HG02610 (cell line): Measurements from ENCODE around the gene DLGAP4.
"Not testable (repeated sequence)": the region's sequence is repeated elsewhere in the genome, so short reads cannot be mapped to it uniquely, and the experiment has no call there.

Experiments used
- ATAC-seq: cut with Tn5 transposase; IDR thresholded peaks from one replicate; pipeline ENCODE4 v1.9.1; 2021; ENCODE audit warnings: mild to moderate bottlenecking, moderate library complexity; ENCODE audit not compliant: unreplicated experiment

DLGAP4 gene

DNA sequence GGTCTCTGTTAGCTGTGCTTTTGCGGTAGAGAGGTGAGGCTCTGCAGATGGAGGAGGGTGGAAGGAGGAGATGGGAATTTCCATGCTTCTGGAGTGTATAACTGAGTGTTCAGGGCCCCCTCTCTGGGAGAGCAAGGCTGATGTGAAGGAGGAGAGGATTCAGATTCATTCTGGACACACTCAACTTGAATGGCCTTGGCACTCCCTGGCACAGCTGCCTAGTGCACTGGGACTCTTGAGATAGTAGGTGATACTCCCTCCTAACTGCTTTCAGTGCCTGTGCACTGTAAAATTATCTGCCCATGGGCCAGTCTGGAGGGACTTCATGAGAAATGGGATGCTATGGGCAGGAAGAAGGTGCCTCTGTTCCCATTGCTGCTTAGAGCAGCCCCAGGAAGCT lies 180.9 kb downstream of the DLGAP4 start:
- no peak for ATAC-seq

DNA sequence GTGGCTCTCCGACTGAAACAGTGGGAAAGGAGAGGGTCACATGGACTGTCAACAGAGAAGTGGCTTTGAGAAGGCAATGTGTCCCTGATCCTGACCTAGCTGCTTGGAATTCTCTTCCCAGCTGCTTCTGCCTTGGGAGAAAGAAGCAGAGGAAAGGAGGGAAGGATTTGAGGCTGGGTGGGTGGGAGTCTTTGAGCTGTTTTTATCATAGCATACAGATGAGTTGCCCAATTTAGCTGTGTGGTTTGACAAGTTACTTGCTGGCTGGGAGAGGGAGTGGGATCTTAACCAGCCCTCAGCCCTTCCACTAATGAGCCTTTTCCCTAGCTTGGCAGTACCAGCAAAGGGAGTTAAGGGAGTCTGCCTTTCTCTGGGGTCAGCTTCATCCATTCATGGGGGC lies 184.1 kb downstream of the DLGAP4 start:
- no peak for ATAC-seq

DNA sequence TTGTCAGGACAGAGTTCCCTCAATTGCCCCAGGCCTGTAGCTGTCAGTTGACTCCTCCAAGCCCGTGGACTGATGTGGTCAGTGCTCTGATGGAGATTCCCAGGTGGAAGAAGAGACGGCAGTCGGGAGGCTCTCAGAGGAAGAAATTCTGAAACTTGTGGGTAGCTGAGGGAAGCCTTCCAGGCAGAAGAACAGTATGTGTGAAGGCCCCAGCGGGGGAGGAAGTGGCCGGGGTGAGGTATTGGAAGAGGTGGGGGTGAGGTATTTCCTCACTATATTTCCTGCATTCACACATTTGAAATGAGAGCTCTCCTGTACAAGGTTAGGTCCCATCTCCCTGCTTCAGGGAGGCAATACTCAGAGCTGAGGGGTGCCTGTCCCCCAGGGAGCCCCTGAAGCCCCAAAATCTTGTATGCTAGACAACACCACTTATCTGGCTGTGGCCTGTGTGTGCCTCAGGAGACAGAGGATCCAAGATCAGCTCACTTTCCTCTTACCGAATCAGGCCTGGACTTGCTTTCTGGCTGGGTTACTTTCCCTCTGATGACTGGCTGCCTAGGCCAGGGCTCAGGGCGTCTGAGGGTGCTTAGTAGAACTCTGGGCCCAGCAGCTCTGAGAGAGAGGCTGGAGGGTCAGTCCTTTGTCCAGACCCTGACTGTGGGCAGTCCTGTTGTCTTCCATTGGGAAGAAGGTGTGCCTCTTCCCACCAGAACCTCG lies 185.9 kb downstream of the DLGAP4 start:
- ATAC-seq = peak; percentile 59

DNA sequence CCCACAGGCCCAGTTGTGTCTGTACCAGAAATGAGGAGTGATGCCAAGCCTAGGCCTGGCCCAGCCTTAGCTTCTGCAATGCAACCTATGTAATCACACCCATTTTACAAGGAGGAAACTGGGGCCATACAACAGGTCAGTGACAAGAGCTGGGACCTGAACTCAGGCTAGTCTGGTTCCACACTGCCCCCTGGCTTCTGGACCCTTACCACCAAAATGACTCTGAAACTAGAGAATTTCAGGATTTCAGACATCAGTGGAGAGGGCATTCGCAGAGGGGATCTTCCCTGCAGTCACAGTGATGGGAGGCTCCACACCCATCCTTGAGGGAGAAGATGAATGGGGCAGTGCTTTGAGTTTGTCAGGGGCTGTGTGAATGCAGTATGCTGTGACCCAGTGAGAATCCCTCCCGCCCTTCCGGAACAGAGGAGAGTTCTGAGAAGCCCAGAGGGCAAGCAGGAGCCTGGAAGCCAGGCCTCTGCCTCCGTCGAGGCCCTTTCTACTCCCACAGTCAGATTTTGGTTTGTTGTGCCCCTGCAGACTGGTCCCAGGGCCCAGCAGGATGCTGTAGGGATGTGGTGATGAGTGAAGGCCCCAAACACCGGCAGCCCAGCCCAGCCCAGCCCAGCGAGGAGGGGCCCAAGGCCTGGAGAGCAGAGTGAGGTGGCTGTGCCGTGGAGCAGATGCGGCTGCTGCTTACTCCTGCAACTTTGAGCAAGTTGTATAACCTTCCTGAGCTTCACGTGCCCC lies 187.1 kb downstream of the DLGAP4 start:
- no peak for ATAC-seq

DNA sequence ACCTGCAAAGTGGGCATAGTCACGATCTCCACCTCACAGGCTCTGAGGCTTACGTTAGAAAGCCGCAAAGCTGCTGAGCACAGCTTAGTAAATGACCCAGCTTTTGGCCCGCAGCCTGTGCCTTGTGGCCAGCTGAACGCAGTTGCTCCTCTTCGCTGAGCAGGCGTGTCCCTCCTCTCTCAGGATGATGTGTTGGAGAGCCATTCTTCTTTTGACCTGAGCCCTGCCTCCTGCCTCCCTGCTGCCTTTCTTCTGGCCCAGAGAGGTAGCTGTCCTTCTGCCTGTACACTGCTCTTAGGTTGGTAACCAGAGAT lies 187.6 kb downstream of the DLGAP4 start:
- ATAC-seq = no peak

DNA sequence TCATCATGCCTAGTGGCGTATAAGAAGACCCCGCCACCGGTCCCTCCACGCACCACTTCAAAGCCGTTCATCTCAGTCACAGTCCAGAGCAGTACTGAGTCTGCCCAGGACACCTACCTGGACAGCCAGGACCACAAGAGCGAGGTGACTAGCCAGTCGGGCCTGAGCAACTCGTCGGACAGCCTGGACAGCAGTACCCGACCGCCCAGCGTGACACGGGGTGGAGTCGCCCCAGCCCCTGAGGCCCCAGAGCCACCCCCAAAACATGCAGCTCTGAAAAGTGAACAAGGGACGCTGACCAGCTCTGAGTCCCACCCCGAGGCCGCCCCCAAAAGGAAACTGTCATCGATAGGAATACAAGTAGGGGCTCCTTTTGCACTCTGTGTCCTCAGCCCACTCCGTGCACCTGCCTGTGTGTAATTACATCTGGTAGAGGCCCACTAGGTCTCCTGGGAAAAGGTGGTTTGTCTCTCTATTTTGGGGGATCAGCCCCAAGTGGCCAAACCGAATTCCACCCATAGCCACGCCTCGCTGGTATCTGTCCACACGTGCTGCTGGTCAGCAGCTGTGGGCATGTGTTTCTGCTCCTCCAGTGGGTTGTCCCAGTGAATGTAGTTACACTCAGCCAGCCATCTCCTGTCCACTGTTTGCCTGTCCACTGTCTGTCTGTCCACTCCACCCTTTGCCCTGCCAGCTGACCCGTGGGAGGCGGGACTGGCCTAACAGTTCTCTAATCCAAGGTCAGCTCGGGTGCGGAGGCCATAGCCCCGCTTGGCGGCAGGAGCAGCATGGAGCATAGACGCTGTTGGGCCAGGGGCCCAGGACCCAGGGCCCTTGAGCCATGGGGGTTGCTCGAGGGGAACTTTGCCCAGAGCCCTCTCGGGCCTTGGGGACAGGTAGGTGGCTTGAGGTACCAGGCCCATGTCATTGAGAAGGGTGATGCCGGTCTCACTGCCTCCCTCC lies 190.8 kb downstream of the DLGAP4 start:
- ATAC-seq = no peak

DNA sequence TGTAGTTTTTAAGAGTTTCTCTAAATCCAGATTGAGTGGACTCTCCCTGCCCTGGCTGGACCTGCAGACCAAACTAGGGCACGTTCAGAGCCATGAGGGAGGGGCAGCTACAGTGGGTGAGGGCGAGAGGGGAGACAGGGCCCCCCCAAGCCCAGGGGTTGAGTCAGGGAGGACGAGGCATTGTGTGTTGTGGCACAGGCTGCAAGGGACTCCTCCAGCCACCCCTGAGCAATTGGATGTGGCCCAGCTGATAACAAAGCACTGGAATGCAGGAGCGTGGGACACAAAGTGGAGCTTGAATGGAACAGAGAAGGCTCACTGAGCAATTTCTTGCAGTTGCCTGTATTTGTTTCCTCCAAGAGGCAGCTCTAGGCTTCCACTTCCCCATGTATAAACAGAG lies 191.7 kb downstream of the DLGAP4 start:
- ATAC-seq = no peak

DNA sequence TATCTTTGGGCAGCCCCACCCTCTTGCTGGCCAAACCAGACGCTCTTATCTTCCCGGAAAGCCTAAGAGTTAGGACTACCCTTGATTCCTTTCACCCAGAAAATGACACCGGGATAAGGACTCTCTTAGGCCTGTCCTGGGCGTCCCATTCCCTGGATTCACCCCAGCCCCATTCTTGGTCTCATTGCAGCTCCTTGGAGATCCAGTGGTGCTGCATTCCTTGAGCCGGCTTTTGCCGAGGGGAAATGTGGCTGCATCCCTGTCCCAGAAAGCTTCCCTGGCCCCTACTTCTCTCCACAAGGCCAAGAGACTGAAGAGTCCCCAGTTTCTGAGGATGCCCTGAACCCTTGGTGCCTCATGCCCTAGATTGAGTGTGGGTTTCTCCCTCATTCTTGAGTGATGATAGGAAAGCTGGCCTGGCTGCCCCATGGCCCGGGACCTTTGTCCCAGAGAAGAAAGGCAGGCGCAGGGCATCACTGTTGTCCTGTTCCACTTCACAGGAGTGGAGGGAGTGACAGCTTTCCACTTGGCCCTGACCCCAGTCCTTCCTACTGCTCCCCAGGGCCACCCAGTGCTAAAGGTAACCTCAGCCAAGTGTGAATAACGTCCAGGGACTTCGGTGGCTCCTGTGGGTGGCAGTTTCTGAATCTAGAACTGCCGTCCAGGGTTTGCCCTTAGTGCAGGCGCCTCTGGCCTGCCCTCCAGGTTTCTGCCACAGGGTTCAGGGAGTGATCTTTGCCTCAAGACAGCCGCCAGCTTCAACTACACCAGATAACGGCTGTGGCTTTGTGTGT lies 192.4 kb downstream of the DLGAP4 start:
- no peak for ATAC-seq

DNA sequence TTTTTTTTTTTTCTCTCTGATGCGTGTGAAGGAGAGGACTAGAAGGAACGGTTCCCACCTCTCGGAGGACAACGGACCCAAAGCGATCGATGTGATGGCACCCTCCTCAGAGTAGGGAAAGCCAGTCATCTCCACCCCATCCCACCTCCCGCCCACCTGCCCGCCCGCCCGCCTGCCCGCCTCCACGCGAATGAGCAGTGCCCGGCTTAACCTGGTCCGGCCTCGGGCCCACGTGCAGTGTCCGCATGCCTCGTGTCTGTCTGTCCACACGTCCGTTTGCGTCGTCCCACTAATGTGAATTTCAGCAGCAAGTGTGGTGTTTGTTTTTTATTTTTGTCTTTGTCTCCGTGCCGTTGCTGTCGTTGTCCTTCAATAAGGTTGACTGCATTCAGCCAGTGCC lies 193.1 kb downstream of the DLGAP4 start:
- ATAC-seq = no peak

DNA sequence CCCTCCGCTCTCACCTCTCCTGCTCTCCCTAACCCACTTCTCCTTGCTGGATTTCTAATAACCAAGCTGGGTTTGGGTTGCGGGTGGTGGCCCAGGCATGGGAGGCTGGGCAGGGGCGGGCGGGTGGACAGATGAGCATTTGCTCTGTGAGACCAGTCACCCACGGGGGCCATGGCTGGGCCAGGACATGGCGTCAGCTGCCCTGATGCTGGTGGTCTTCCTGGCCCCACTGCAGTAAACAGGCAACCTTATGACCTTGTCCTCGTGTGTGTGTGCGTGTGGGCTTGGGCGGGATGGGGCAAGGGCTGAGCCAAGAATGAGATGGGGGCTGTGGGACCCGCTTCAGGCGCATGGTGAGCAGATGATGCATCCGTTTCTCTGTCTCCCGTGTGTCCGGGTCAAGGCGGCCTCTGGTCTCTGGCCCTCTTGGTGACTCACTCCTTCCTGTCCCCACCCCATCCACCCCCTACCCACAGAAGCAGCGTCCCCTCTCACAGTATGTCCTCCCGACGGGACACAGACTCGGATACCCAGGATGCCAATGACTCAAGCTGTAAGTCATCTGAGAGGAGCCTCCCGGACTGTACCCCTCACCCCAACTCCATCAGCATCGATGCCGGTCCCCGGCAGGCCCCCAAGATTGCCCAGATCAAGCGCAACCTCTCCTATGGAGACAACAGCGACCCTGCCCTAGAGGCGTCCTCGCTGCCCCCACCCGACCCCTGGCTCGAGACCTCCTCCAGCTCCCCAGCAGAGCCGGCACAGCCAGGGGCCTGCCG lies 193.8 kb downstream of the DLGAP4 start:
- ATAC-seq = no peak

DNA sequence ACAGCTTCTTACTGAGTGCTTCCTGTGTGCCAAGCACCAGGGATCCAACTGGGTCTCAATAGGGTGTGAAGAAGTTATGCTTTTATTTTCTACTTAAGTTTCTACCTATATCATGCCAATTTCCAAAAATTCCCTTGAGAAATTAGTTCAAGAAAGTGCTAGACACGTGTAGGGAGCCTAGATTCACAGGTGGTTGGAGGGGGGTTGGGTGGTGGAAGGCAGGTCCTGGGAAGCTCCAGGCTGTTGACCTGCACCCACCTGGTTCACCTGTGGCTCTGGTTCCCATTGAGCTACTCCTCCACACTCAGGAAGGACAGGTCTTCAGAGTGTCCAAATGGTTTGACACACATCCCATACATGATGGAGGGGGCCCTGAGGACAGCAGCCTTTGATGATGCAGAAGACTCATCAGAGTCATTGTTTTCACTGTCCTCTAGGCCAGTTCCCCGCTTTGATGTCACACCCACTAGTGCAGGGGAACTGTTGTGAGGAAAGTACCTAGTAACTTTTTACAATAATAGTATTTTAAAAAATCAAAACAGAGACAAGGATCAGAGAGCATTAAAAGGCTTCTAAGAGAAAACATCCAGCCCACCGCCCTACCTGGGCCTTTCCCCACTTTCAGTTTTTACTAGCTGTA lies 195.3 kb downstream of the DLGAP4 start:
- ATAC-seq = no peak

DNA sequence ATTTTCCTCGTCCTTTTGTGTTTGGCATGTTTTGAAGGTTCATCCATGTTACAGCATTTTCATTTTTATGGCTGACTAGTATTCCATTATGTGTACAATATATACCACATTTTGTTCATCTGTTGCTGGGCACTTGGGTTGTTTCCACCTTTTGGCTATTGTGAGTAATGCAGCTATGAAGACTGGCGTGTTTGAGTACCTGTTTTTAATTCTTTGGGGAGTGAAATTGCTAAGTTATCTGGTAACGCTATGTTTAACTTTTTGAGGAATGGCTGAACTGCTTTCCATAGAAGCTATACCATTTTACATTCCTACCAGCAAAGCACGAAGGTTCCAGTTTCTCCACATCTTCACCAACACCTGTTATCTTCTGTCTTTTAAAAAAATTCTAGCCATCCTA lies 198.2 kb downstream of the DLGAP4 start:
- no peak for ATAC-seq

DNA sequence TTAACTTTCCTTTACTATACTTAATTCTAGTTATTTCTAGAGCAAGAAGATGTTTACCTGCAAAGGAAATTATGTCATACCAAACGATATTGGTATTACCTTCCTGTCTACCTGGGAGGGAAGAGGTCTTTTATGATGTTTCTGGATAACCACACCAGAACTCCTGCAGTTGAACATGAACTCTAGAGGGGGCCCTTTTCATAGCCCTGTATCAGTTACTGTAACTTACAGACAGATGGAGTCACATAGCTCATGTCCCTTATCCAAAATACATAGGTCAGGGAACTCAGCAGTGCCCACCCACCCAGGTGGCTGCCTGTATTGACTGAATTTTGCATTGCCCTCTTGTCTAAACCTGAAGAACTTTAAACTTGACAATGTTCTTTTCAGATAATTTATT lies 200.1 kb downstream of the DLGAP4 start:
- ATAC-seq = no peak

DNA sequence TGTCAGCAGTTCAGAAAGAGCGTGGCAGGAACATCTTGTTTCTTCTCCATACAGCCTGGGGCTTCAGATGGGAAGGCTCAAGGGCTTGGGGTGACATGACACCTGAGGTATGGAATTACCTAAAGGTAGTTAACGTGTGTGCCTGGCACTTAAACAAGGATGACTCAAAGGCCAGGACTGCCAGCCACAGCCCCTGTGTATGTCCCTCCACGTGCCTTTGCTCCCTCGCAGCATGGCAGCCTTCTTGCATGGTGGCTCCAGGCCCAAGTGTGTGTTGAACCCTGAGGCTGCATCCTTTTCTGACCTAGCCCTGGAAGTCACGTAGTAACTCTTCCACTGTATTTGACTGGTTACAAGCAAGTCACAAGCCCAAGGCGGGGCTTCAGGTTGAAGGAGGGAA lies 201.6 kb downstream of the DLGAP4 start:
- ATAC-seq = no peak

DNA sequence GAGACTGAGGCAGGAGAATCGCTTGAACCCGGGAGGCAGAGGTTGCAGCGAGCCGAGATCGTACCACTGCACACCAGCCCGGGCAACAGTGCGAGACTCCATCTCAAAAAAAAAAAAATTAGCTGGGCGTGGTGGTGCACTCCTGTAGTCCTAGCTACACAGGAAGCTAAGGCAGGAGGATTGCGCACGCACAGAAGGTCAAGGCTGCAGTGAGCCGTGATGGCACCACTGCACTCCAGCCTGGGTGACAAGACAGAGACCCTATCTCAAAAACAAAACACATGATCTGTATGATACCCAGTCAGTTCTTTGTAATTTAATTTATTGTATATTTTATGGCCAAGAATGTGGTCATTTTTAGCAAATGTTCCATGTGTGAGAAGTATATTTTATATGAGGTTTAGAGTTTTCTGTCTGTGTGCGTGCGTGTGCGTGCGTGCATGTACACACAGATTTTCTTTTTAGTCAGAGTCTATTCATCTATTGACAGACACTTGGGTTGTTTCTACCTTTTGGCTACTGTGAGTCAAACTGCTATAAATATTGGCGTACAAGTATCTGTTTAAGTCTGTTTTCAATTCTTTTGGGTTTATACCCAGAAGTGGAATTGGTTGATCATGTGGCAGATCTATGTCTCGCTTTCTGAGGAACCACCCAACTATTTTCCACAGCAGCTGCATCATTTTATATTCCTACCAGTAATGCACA lies 213.0 kb downstream of the DLGAP4 start:
- no peak for ATAC-seq

DNA sequence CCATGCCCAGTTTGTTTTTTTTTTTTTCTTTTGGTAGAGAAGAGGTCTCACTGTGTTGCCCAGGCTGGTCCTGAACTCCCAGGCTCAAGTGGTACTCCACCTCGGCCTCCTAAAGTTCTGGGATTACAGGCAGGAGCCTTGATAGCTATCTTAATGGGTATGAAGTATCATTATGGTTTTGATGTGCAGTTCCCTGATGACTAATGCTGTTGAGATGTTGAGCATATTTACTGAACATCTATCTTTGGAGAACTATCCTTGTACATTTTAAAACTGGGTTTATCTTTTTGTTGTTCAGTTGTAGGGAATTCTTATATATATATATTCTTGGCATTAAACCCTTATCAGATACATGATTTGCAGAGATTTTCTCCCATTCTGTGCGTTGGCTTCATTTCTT lies 213.8 kb downstream of the DLGAP4 start:
- no peak for ATAC-seq

DNA sequence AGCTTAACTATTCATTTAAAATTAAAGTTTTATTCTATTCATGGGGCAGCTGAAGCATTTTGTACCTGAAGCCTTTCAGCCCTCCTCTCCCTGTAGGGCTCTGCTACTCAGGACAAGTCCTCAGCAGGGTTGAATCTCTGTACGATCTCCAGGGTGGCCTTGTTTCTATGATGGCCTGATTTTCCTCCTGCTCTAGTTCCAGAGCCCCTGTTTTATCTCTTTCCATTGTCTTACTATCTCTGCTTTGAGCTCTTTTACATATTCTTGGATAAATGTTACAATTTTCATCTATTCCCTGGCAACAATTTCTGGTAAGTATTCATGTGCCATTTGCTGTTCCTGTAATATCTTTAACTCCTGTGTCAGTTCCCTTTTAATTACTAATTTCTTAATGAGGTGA lies 215.4 kb downstream of the DLGAP4 start:
- ATAC-seq = no peak

DNA sequence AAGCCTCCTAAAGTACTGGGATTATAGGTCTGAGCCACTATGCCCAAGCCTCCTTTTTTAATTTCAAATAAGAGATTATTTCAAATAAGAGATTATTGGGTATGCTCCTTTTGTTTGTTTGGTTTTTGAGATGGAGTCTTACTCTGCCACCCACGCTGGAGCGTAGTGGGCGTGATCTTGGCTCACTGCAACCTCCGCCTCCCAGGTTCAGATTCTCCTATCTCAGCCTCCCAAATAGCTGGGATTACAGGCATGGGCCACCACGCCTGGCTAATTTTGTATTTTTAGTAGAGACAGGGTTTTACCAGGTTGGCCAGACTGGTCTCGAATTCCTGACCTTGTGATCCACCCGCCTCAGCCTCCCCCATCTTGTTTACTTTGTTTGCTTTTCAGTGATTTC lies 216.3 kb downstream of the DLGAP4 start:
- not testable (repeated sequence) for ATAC-seq

DNA sequence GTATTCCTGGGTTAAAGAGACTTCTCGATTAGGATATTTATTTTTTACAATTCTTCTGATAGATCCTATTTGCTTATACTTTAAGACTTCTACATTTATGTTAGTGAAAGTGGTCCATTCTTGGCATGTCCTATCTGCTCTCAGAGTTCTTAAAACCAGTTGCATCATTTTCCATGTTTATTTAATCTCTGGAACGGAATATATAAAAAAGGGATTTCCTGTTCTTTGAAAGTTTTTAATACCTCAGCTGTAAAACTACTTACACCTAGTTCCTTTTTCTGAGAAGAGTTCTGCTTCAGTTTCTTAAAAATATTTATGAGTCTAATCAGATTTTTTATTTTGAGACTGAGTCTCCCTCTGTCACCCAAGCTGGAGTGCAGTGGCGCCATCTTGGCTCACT lies 217.2 kb downstream of the DLGAP4 start:
- no peak for ATAC-seq
